Mucosa of stomach (tissue), 1 donor: ENCODE data around the gene CD101.

Source experiments
- H3K27me3 ChIP-seq: one replicate; pipeline ENCODE4 v1.7.0; 2013; ENCODE audit warnings: mild to moderate bottlenecking, low read length; ENCODE audit not compliant: control insufficient read depth, insufficient read depth
- H3K36me3 ChIP-seq: one replicate; pipeline ENCODE4 v1.7.0; 2013; ENCODE audit warnings: low read length; ENCODE audit not compliant: control insufficient read depth, insufficient read depth
- H3K4me1 ChIP-seq: one replicate; pipeline ENCODE4 v1.7.0; 2013; ENCODE audit warnings: mild to moderate bottlenecking, low read length; ENCODE audit not compliant: control insufficient read depth, insufficient read depth
- H3K4me3 ChIP-seq: one replicate; pipeline ENCODE4 v1.7.0; 2013; ENCODE audit warnings: low read length
- H3K9ac ChIP-seq: one replicate; pipeline ENCODE4 v1.7.0; 2013; ENCODE audit warnings: mild to moderate bottlenecking, low read length, moderate library complexity
- H3K9me3 ChIP-seq: one replicate; pipeline ENCODE4 v1.7.0; 2013; ENCODE audit warnings: mild to moderate bottlenecking, low read length, moderate library complexity; ENCODE audit not compliant: control insufficient read depth
- donor health status: Pancreatic carcinoma.

CD101 gene

DNA sequence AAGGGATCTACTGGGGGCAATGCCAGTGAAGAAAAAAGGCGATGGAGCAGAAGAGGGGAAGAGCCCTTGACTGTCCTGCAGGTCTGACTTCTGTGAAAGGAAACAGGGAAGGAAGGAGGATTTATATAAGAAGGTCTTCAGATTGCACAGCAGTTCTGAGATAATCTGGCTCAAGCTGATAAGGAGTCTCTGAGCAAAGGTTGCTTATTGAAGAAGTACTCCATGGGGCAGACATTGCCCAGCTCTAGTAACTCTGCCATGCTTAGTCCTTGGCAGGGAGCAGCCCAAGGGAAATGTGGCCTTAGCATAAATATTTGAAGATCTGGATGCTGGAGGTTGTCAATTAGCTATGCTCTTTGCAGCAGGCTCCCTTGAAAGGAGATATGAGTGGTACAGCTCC is 42.7 kb downstream of the CD101 start:
- H3K4me3 ChIP-seq = no peak overlapping the region
- no peak overlapping the region for H3K9ac ChIP-seq
- no peaks in the 10 kb centered on the region for H3K36me3 ChIP-seq
- H3K27me3 ChIP-seq = no peaks in the 10 kb centered on the region
- no peaks in the 10 kb centered on the region for H3K9me3 ChIP-seq
- H3K4me1 ChIP-seq = no peaks in the 10 kb centered on the region

DNA sequence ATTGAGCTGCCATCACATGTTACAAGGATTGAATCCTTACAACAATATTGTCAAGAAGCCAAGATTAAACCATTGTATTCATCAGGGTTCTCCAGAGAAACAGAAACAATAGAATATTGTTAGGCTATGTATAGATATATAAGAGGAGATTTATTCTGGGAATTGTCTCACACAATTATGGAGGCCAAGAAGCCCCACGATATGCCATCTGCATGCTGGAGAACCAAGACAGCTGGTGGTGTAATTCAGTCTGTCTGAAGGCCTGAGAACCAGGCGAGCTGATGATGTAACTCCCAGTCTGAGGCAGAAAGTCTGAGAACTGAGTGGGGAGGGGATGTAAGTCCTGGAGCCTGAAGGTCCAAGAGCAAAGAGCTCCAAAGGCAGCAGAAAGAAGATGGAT is 44.1 kb downstream of the CD101 start:
- no peaks in the 10 kb centered on the region for H3K4me1 ChIP-seq
- no peaks in the 10 kb centered on the region for H3K27me3 ChIP-seq
- H3K9me3 ChIP-seq = no peaks in the 10 kb centered on the region
- no peak overlapping the region for H3K4me3 ChIP-seq
- no peaks in the 10 kb centered on the region for H3K36me3 ChIP-seq
- no peak overlapping the region for H3K9ac ChIP-seq

DNA sequence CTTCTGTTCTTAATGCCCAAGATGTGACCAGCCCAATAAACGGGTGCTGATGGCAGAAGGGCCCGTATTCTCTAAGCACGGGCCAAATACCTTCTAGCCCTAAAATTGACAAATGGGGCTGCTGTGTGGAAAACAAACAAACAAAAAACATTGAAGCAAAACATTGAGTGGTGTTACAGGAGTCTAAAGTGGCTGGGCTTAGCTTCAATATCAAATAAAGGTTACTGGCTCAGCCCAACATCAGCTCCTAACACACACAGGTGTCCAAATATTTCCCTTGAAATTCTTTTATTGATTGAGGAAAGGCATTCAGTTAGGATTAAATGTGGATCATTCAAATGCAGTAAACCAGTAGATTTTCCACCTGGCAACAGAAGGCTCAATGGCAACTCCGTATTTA is 45.2 kb downstream of the CD101 start:
- Histone ChIP-seq H3K27me3 (no peaks in the 10 kb centered on the region), H3K9me3 (no peaks in the 10 kb centered on the region), H3K4me1 (peaks cover 2% of the 10 kb centered on the region), H3K4me3 (no peak overlapping the region), H3K36me3 (no peaks in the 10 kb centered on the region), H3K9ac (no peak overlapping the region)

DNA sequence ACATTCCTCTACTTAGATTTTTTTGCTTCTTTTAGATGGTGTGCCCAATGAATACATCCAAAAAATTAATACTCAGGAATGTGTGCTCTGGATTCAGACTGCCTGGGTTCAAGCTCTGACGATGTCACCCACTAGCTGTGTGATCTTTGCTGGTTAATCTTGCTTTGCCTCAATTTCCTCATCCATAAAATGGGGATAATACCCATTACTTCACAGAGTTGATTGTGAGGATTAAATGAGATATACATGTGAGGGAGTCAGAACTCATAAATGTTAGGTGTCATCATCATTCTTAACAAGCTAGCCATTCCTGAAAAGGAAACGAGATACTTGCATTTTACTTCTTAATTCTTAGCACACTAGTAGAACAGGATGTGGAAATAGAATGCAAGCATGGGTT is 45.7 kb downstream of the CD101 start:
- Histone ChIP-seq H3K4me3 (no peak overlapping the region), H3K9ac (no peak overlapping the region), H3K27me3 (no peaks in the 10 kb centered on the region), H3K4me1 (peaks cover 6% of the 10 kb centered on the region), H3K9me3 (no peaks in the 10 kb centered on the region), H3K36me3 (no peaks in the 10 kb centered on the region)

DNA sequence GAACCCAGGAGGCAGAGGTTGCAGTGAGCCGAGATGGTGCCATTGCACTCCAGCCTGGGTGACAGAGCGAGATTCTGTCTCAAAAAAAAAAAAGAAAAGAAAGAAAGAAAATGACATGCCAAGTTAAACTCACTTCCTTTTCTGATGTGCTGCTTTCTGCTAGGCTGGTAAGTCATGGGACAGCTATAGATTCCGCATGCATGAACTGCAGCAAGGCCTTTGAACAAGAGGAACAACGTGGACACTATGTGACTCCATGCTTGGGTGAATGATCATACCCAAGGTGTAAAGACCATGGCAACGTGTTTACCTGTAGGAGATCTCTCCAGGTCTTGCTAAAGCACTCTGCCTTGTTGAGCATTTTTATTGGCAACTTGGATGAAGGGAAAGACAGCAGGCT is 48.3 kb downstream of the CD101 start:
- no peaks in the 10 kb centered on the region for H3K9me3 ChIP-seq

DNA sequence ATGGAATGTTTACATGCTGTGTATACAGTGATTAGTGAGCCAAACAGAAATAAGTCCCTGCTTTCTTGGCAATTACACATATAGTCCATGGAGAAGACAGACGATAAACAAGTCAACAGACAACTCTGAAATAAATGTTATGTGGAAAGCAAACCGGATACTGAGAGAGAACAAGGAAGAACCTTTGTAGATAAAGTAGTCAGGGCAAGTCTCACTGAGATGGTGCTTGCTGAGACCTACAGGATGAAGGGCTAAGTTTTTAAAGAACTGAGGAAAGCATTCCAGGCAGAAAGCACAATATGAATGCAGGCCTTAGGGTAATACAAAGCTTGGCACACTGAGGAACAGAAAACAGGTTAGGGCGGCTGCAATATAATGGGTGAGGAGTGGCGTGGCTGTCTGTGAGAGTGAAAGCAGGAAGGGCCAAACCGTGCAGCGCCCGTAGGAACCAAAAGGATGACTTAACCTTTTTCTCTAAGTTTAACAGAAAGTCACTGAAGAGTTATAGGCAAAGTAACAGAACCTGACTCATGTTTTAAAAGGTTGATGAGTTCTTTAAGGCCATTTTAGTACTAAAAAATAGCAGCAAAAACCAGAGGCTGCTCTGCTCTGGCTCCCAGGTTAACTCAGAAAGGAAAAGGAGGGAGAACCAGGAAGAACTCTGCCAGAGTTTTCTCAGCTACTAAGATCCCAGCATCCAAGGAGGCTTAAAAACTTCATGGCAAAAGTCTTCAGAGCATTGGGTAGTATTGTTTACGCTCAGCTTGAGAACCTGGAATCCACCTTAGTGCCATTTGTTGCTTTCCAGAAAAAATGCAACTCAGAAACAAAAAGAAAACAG is 49.9 kb downstream of the CD101 start:
- Histone ChIP-seq H3K27me3 (no peaks in the 10 kb centered on the region), H3K36me3 (no peaks in the 10 kb centered on the region), H3K9ac (peak overlapping the region; percentile 53), H3K4me1 (peaks cover 8% of the 10 kb centered on the region), H3K9me3 (no peaks in the 10 kb centered on the region), H3K4me3 (no peak overlapping the region)

More for the DNA sequence above, 48.3 kb downstream of the CD101 start:
- H3K4me3 ChIP-seq = no peak overlapping the region
- no peak overlapping the region for H3K9ac ChIP-seq
- peaks cover 8% of the 10 kb centered on the region for H3K4me1 ChIP-seq
- H3K27me3 ChIP-seq = no peaks in the 10 kb centered on the region
- no peaks in the 10 kb centered on the region for H3K36me3 ChIP-seq

DNA sequence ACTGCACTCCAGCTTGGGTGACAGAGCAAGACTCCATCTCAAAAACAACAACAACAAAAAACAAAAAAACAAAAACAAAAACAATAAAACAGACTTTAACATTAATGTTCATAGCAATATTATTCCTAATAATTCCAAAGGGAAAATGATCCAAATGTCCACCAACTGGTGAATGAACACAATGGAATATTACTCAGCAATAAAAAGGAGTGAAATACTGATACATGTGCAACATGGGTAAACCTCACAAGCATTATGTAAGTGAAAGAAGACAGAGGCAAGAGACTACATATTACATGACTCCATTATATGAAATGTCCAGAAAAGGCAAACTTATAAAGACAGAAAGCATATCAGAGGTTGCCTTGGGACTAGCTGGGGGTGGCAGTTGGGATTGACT is 52.5 kb downstream of the CD101 start:
- no peaks in the 10 kb centered on the region for H3K27me3 ChIP-seq
- H3K4me1 ChIP-seq = peaks cover 12% of the 10 kb centered on the region
- no peak overlapping the region for H3K4me3 ChIP-seq
- no peak overlapping the region for H3K9ac ChIP-seq
- no peaks in the 10 kb centered on the region for H3K36me3 ChIP-seq
- no peaks in the 10 kb centered on the region for H3K9me3 ChIP-seq

DNA sequence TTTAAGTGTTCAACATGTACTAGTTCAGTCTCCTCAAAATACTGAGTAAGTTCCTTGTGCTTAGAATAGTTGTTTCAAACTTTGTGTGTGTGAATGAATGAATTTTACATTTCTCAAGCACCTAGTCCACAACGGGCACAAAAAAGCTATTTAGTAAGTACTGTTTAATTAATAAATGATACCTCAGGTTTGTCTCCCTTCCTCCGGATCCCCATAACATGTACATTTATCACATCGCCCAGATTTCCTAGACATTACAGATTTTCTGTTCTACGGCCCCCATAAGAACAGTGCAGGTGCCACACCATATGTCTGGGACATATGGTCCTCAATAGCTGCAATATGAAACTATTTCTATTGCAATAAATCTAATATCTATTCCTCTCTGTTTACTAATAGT is 57.2 kb downstream of the CD101 start:
- H3K4me3 ChIP-seq = peak overlapping the region; percentile 87
- H3K4me1 ChIP-seq = peaks cover 8% of the 10 kb centered on the region
- no peaks in the 10 kb centered on the region for H3K36me3 ChIP-seq
- H3K9ac ChIP-seq = peak overlapping the region; percentile 51
- H3K9me3 ChIP-seq = no peaks in the 10 kb centered on the region
- H3K27me3 ChIP-seq = no peaks in the 10 kb centered on the region

DNA sequence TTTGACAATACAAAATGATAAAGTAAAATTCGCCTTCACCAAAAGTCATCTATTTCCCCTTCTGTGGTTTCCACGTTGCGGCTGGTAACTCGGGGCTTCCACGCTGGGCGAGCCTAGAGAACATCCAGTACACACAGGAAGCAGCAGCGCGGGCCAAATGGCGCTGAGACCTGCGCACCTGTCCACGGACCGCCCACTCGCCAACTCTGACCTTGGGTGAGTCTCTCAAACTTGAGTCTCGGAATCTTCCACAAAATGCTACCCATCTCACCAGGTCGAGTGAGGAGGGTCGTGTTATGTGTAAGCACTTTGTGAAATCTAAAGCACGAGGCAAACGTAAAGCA is 57.7 kb downstream of the CD101 start:
- H3K36me3 ChIP-seq = no peaks in the 10 kb centered on the region
- peak overlapping the region; percentile 87 for H3K4me3 ChIP-seq
- no peaks in the 10 kb centered on the region for H3K27me3 ChIP-seq
- peaks cover 8% of the 10 kb centered on the region for H3K4me1 ChIP-seq
- no peaks in the 10 kb centered on the region for H3K9me3 ChIP-seq
- H3K9ac ChIP-seq = peak overlapping the region; percentile 51

DNA sequence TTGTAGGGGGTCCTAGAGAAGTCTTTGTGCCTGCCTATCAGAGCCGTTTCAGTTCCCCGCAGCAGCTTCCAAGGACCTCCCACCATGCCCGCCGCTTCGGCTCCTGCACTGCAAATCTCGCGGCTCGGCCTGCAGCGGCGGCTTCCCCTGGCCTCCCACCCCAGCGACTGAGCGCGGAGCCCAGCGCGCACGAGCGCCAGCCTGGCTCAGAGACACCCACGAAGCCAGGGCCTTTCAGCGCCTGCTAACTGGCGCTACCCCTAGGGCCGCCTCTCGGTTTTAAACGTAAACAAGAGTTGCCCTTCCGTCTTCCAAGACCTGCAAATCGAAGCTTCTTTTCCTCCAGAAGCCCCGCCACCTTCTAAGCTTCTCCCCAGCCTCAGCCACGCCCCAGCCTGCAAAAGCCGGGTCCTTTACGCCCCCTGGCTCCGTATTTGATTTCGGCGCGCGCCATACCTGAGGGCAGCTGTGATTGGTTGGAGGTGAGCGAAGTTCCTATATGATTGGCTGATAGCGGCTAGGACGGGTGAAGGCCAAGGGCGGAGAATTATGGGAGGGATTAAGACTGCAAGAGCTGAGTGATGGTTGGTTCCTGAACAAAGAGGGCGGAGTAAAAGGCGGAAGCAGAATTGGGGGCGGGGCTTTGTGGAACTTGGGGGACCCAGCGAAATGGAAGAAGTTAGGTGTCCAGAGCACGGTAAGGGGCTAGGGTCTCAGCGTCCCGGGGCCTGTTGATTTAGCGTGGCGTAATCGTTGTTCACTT is 58.3 kb downstream of the CD101 start, which contains the start of gene TTF2:
TTF2 (plus strand) TSS at position 649 of the 763 bp plus-strand sequence; CDS start at position 670, 21 bp downstream.
- Histone ChIP-seq H3K9me3 (no peaks in the 10 kb centered on the region), H3K4me1 (peaks cover 8% of the 10 kb centered on the region), H3K36me3 (no peaks in the 10 kb centered on the region), H3K27me3 (no peaks in the 10 kb centered on the region), H3K9ac (peak within 1 kb of the TSS; percentile 94), H3K4me3 (peak within 1 kb of the TSS; percentile 87)

DNA sequence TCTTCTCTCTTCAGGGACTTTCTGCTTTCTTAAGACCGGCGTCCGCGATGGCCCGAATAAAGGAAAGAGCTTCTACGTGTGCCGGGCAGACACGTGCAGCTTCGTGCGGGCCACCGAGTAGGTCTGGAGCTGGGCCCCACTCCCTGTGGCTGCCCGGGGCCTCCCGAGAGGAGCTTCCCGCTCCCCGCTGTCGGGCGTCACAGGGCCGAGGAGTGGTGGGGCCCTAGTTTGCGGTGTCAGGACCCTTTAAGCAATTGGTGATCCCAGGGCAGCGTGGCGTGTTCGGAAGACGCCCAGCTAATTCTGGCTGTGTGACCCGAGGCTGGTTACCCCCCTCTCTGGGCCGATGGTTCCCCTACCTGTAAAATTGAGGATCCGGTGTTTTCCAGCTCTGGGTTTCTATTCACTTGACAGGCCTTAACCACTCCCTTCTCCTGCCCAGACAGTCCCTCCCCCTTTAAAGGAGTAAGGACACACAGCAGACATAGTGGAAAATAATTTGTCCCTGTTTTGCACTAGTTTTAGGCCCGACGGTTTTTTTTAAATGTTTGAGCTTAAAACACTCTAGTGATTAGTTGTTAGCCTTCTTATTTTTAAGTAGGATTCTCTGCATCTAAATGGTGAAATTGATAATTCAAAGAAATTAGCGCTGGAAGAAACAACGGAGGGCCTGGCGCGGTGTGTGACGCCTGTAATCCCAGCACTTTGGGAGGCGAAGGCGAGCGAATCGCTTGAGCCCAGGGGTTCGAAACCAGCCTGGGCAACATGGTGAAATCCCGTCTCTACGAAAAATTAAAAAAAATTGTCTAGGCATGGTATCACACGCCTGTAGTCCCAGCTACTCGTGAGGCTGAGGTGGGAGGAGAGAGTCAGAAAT is 59.1 kb downstream of the CD101 start:
- peak overlapping the region; percentile 94 for H3K9ac ChIP-seq
- H3K4me1 ChIP-seq = peaks cover 8% of the 10 kb centered on the region
- H3K27me3 ChIP-seq = no peaks in the 10 kb centered on the region
- no peaks in the 10 kb centered on the region for H3K9me3 ChIP-seq
- peak overlapping the region; percentile 87 for H3K4me3 ChIP-seq
- H3K36me3 ChIP-seq = no peaks in the 10 kb centered on the region
